DMS 273 treated with DMSO at 0.1 percent for 48 hours (cell line): Measurements from ENCODE around the gene ARHGAP44.
"Not testable (repeated sequence)": the region's sequence is repeated elsewhere in the genome, so short reads cannot be mapped to it uniquely, and the experiment has no call there.

Source experiments
- DNase-seq: peaks from one replicate; lab custom pipeline; 2025; lab: John Stamatoyannopoulos, UW

Gene ARHGAP44

GRCh38 chr17:12964840-12965239 is 175.5 kb downstream of the ARHGAP44 start:
- DNase-seq = no peak

GRCh38 chr17:12965988-12966387 is 176.7 kb downstream of the ARHGAP44 start:
- no peak for DNase-seq

- no peak for DNase-seq
These were observed 177.1 kb downstream of the ARHGAP44 start for GRCh38 chr17:12966413-12966812.

- no peak for DNase-seq
These were observed 178.7 kb downstream of the ARHGAP44 start for GRCh38 chr17:12967962-12968361.

- DNase-seq = no peak
These were observed 184.3 kb downstream of the ARHGAP44 start for GRCh38 chr17:12973496-12974004.

GRCh38 chr17:12974005-12974531 is 184.8 kb downstream of the ARHGAP44 start:
- DNase-seq = no peak

- no peak for DNase-seq
These were observed 187.9 kb downstream of the ARHGAP44 start for GRCh38 chr17:12977008-12977751.

GRCh38 chr17:12978787-12979186 is 189.5 kb downstream of the ARHGAP44 start:
- DNase-seq = not testable (repeated sequence)

- DNase-seq = no peak
These were observed 189.9 kb downstream of the ARHGAP44 start for GRCh38 chr17:12979246-12979645.

- no peak for DNase-seq
These were observed 190.7 kb downstream of the ARHGAP44 start for GRCh38 chr17:12979826-12980500.

- DNase-seq = no peak
These were observed 192.9 kb downstream of the ARHGAP44 start for GRCh38 chr17:12982224-12982623.

GRCh38 chr17:12983991-12984884 is 194.9 kb downstream of the ARHGAP44 start:
- DNase-seq = no peak

- DNase-seq = peak; percentile 86
These were observed 196.4 kb downstream of the ARHGAP44 start for GRCh38 chr17:12985431-12986293.

- no peak for DNase-seq
These were observed 197.8 kb downstream of the ARHGAP44 start for GRCh38 chr17:12987120-12987519.

- no peak for DNase-seq
These were observed 200.9 kb downstream of the ARHGAP44 start for GRCh38 chr17:12990041-12990808.

- DNase-seq = no peak
These were observed 201.6 kb downstream of the ARHGAP44 start for GRCh38 chr17:12990926-12991325.

GRCh38 chr17:12992676-12993075 is 203.4 kb downstream of the ARHGAP44 start:
- DNase-seq = no peak

GRCh38 chr17:12993631-12994030 is 204.3 kb downstream of the ARHGAP44 start:
- no peak for DNase-seq

GRCh38 chr17:12994341-12995074 is 205.2 kb downstream of the ARHGAP44 start:
- no peak for DNase-seq
